Measurements from ENCODE around the gene LILRB1.

LILRB1 gene

DNA sequence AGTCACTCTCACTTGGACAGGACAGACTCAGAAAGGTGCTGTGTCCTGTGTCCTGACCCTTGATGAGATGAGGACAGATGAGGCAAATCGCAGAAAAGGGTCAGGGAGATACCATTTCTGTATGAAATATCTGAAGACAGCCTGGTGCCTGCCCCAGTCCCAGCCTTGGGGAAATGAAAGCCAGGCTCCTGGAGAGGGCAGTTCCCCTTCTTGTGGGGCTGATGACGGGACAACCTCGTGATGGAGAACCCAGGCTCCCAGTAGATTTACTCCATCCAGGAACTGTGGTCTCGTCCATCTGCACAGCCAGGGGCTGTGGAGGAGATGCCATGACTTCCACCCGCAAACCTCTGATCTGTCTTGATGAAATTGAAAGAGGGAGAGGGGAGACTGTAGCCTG, 13.8 kb downstream of the LILRB1 start:
- H3K4me3 ChIP-seq (ENCODE audit: control insufficient read depth, low read depth, low read length), result no peak overlapping the region
- DNase-seq (ENCODE audit: low read depth), result no peak
- TF ChIP-seq, protein P1, sequence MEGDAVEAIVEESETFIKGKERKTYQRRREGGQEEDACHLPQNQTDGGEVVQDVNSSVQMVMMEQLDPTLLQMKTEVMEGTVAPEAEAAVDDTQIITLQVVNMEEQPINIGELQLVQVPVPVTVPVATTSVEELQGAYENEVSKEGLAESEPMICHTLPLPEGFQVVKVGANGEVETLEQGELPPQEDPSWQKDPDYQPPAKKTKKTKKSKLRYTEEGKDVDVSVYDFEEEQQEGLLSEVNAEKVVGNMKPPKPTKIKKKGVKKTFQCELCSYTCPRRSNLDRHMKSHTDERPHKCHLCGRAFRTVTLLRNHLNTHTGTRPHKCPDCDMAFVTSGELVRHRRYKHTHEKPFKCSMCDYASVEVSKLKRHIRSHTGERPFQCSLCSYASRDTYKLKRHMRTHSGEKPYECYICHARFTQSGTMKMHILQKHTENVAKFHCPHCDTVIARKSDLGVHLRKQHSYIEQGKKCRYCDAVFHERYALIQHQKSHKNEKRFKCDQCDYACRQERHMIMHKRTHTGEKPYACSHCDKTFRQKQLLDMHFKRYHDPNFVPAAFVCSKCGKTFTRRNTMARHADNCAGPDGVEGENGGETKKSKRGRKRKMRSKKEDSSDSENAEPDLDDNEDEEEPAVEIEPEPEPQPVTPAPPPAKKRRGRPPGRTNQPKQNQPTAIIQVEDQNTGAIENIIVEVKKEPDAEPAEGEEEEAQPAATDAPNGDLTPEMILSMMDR (conservative IDR thresholded peaks at IDR 0.05; ENCODE audit: control insufficient read depth, insufficient read depth, low read depth, low read length), result no peak

DNA sequence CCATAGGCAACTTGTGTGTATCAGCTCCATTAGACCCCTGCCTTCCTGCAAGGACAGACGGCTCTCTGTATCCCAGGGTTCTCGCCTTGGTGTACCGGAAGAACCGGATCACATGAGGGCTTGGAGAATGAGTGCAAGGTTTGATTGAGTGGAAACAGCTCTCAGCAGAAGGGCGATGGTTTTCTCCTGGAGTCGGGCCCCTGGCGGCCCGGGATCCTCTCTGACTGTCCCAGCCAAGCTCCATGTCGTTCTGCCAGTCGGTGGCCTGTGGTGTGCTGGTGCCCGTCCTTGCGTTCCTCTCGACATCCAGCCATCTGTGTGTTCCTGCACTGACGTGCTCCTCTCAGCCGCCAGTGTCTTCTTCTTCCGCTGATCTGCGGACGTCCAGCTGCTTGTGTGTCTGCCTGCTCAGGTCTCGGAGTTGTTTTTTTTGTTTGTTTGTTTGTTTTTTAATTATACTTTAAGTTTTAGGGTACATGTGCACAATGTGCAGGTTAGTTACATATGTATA, 16.1 kb downstream of the LILRB1 start:
- no peak overlapping the region for H3K4me3 ChIP-seq (ENCODE audit: control insufficient read depth, low read depth, low read length)
- no peak for DNase-seq (ENCODE audit: low read depth)
- TF ChIP-seq, protein P1 (conservative IDR thresholded peaks at IDR 0.05; ENCODE audit: control insufficient read depth, insufficient read depth, low read depth, low read length), result no peak

DNA sequence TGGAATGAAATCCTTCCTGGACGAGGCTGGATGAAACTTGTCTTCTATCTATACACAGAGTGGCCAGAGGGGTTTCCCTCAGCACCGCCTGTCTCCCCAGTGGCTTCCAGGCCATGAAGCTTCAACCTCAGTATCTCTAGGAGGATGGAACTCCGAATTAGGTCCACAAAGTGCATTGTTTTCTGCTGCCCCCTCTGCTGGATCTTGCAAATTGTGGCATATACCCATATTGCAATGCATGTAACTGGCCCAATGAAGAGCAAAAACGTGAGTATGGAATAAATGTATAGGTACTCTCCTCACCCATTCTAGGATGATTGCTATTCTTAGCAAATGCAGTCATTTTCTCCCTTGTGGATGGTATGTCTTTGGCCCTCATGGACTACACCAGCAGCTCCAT, 17.8 kb downstream of the LILRB1 start:
- DNase-seq (ENCODE audit: low read depth), result no peak
- H3K4me3 ChIP-seq (ENCODE audit: control insufficient read depth, low read depth, low read length), result no peak overlapping the region
- TF ChIP-seq, protein P1 (conservative IDR thresholded peaks at IDR 0.05; ENCODE audit: control insufficient read depth, insufficient read depth, low read depth, low read length), result no peak

DNA sequence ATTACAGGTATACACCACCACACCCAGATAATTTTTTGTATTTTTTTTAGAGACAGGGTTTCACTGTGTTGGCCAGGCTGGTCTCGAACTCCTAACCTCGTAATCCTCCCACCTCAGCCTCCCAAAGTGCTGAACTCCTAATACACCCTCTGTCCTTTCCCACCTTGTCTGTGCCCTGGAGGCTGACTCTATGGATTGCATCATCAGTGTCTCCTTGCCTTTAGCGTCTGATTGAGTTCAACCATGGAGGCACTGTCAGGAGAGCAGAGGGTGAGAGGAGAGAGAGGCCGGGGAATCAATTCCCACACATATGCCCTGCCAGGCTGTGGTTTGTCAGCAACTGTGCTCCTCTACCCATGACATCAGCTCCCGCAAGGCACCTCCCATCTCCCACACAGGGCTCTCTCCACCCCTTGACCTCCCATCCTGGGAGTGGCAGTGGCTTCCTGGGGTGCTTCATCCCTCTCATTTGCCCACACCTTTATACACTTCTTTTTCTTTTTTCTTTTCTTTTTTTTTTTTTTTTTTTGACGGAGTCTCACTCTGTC, 19.9 kb downstream of the LILRB1 start:
- no peak for DNase-seq (ENCODE audit: low read depth)
- TF ChIP-seq, protein P1 (conservative IDR thresholded peaks at IDR 0.05; ENCODE audit: control insufficient read depth, insufficient read depth, low read depth, low read length), result no peak
- no peak overlapping the region for H3K4me3 ChIP-seq (ENCODE audit: control insufficient read depth, low read depth, low read length)

DNA sequence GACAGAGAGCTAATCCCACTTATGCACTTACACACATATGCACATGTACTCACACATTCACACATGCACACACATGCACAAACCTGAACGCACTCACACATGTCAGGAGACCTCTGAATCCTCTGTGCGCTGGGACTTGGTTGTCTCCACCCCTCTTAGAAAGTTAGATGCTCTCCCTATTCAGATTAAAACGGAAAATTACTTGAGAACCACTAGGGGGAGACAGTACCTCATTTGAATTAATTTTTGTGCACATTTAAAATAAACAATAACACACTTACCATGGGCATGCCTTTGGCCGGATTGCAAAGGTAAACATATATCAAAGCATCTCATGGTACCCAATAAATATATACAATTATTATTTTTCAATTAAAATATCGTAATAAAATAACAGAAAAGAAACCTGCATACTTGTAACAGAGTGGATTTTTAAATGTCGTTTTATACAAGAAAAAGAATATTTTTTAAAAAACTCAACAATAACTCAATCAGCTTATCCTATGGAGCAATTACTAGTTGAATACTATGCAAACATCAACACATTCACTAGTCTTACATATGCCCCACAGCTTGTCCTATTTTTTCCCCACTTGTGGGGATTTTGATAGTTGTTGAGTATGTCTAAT, 23.0 kb downstream of the LILRB1 start:
- peak; percentile 30 for DNase-seq (ENCODE audit: low read depth)
- no peak overlapping the region for H3K4me3 ChIP-seq (ENCODE audit: control insufficient read depth, low read depth, low read length)
- TF ChIP-seq, protein P1 (conservative IDR thresholded peaks at IDR 0.05; ENCODE audit: control insufficient read depth, insufficient read depth, low read depth, low read length), result peak; percentile 45

DNA sequence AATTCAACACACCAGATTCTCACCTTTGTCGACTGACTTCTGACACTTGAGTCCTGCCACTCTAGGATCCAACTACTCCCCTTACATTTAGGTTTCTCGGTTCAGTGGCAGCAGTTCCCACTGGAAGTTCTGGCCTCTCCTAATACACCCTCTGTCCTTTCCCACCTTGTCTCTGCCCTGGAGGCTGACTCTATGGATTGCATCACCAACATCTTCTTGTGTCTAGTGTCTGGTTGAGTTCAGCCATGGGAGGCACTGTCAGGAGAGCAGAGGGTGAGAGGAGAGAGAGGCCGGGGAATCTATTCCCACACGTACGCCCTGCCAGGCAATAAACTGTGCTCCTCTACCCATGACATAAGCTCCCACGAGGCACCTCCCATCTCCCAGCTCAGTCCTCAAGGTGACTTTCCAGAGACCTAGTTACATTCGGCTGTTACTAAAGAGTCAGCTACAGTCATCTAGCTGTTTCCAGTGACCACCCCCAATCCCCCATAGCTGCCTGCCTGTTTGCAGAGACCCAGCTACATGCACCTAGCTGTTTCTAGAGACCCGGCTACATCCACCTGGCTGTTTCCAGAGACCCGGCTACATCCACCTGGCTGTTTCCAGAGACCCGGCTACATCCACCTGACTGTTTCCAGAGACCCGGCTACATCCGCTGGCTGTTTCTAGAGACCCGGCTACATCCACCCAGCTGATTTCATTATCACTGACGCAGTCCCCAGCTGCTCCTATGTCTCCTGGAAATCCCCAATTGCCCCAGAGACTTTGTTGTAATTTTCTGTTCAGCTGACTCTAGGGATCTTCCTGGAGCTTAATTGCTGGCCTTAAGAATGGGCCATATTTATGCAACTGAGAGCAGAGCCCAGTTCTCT, 24.4 kb downstream of the LILRB1 start:
- DNase-seq (ENCODE audit: low read depth), result no peak

More for the DNA sequence above, 24.4 kb downstream of the LILRB1 start:
- TF ChIP-seq, protein P1 (conservative IDR thresholded peaks at IDR 0.05; ENCODE audit: control insufficient read depth, insufficient read depth, low read depth, low read length), result no peak
- no peak overlapping the region for H3K4me3 ChIP-seq (ENCODE audit: control insufficient read depth, low read depth, low read length)

Data from fibroblast of mammary gland (primary cell).